ENCODE data around the gene MRPL52. TPM values are rescaled to one million over a fixed set of nuclear protein-coding genes. Genes with fewer than 3 reads are reported as not detected.

The MRPL52 gene
- total and polyA plus RNA-seq, 2 of the 13 experiments (the other 11 are each of a cell fraction or from before 2014, with no cell fraction given) = 118 to 329 TPM

DNA sequence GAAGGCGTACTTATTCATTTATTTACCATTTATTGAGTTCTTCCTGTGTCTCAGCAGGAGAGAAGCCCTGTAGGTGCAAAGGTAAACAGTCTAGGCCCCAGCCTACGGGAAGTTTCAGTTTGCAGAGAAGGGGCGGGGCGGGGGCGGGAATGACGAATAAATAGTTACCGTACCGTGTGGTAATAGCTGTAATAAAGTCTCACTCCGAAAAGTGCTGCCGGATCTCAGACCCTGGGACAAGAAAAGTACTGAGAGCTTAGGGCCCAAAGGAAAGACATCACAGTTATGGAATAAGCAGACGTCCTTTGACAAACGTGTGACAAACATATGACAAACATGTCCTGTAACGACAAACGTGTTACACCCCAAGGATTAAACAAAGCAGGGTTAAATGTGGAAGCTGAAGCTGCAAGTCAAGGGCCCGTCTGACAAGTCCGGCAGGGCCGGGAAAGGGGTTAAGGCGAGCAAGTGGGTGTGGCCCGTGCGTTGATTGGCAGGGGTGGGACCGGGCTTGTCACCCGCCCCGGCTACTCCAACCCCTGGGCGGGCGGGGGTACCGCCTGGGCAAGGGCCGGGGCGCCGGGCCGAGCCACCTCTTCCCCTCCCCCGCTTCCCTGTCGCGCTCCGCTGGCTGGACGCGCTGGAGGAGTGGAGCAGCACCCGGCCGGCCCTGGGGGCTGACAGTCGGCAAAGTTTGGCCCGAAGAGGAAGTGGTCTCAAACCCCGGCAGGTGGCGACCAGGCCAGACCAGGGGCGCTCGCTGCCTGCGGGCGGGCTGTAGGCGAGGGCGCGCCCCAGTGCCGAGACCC lies 41.7 kb downstream of the MRPL52 start, which contains the start of gene LRP10 (continued):
- peak; percentile 98 for TF ChIP-seq ZNF850 (CRISPR knock-in tag; conservative IDR thresholded peaks at IDR 0.05)
- 0 out of 2 replicates have a peak, but pooled peaks have one; percentile 40 for TF ChIP-seq FOXA1 (IDR thresholded peaks at IDR 0.05)
- TF ChIP-seq FOXA1 (CRISPR knock-in tag; IDR thresholded peaks at IDR 0.05) = peak; percentile 94
- TF ChIP-seq MEIS2 (CRISPR knock-in tag; IDR thresholded peaks at IDR 0.05) = peak; percentile 99
- peak; percentile 83 for TF ChIP-seq CREB3 (CRISPR knock-in tag; IDR thresholded peaks at IDR 0.05)
- TF ChIP-seq HHEX (CRISPR knock-in tag; IDR thresholded peaks at IDR 0.05) = peak; percentile 63
- peak; percentile 79; the same call in 1 of the 2 replicates for TF ChIP-seq MTF1 (CRISPR knock-in tag; IDR thresholded peaks at IDR 0.05)
- TF ChIP-seq PTBP1 (IDR thresholded peaks at IDR 0.05; ENCODE audit: low read depth, low read length, poor library complexity, severe bottlenecking) = no peak
- peak; percentile 86 for TF ChIP-seq ZFP82 (CRISPR knock-in tag; IDR thresholded peaks at IDR 0.05; ENCODE audit: borderline replicate concordance)
- peak; percentile 77 for TF ChIP-seq TBX3 (IDR thresholded peaks at IDR 0.05; ENCODE audit: borderline replicate concordance)
- TF ChIP-seq POGK (CRISPR knock-in tag; conservative IDR thresholded peaks at IDR 0.05) = peak; percentile 89
- TF ChIP-seq RARG (CRISPR knock-in tag; IDR thresholded peaks at IDR 0.05; ENCODE audit: low read depth) = peak; percentile 82; the same call in 1 of the 2 replicates
- TF ChIP-seq SAP130 (CRISPR knock-in tag; IDR thresholded peaks at IDR 0.05; ENCODE audit: low read depth) = peak; percentile 93
- TF ChIP-seq, protein P1, sequence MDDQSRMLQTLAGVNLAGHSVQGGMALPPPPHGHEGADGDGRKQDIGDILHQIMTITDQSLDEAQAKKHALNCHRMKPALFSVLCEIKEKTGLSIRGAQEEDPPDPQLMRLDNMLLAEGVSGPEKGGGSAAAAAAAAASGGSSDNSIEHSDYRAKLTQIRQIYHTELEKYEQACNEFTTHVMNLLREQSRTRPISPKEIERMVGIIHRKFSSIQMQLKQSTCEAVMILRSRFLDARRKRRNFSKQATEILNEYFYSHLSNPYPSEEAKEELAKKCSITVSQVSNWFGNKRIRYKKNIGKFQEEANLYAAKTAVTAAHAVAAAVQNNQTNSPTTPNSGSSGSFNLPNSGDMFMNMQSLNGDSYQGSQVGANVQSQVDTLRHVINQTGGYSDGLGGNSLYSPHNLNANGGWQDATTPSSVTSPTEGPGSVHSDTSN (CRISPR knock-in tag; IDR thresholded peaks at IDR 0.05; ENCODE audit: borderline replicate concordance) = peak; percentile 97
- TF ChIP-seq ZNF703 (CRISPR knock-in tag; IDR thresholded peaks at IDR 0.05; ENCODE audit: borderline replicate concordance) = peak; percentile 88; the same call in 1 of the 2 replicates
- no peak for TF ChIP-seq SOX6 (IDR thresholded peaks at IDR 0.05)
- TF ChIP-seq SOX6 (CRISPR knock-in tag; IDR thresholded peaks at IDR 0.05) = peak; percentile 92
- peak; percentile 90 for TF ChIP-seq CCDC6 (CRISPR knock-in tag; IDR thresholded peaks at IDR 0.05)
- TF ChIP-seq ZNF543 (CRISPR knock-in tag; IDR thresholded peaks at IDR 0.05) = peak; percentile 95
- peak; percentile 32 for TF ChIP-seq MAX (IDR thresholded peaks at IDR 0.05)
- TF ChIP-seq HNRNPUL1 (IDR thresholded peaks at IDR 0.05; ENCODE audit: low read depth, low read length) = no peak; the same call in none of the 2 replicates
- peak; percentile 48; the same call in 1 of the 2 replicates for TF ChIP-seq ZNF749 (CRISPR knock-in tag; IDR thresholded peaks at IDR 0.05; ENCODE audit: borderline replicate concordance)
- peak; percentile 100 for TF ChIP-seq SAFB2 (CRISPR knock-in tag; IDR thresholded peaks at IDR 0.05; ENCODE audit: borderline replicate concordance, low read depth)
- TF ChIP-seq NFE2 (CRISPR knock-in tag; IDR thresholded peaks at IDR 0.05) = no peak
- TF ChIP-seq ZMYM3 (CRISPR knock-in tag; IDR thresholded peaks at IDR 0.05) = peak; percentile 90
- peak; percentile 20 for TF ChIP-seq STAG1 (CRISPR knock-in tag; IDR thresholded peaks at IDR 0.05)
- TF ChIP-seq CAMTA2 (CRISPR knock-in tag; IDR thresholded peaks at IDR 0.05; ENCODE audit: borderline replicate concordance) = peak; percentile 91

Data from HepG2 (cell line).